Omental fat pad (tissue), 4 donors: Measurements from ENCODE around the gene EXD3. TPM values are rescaled to one million over a fixed set of nuclear protein-coding genes. Genes with fewer than 3 reads are reported as not detected.

ENCODE experiments used
- ATAC-seq: fragments of 150-250 bp; one replicate; pipeline ENCODE4 v1.9.1; 2016; ENCODE audit warnings: mild to moderate bottlenecking, moderate library complexity; ENCODE audit not compliant: low FRiP score
- DNase-seq: peaks from one replicate; pipeline ENCODE4 v3.0.0-alpha.2; 2019; ENCODE audit warnings: low spot score
- total RNA-seq, 4 donors: library from RNA; depleted of rRNA; stranded (reverse); fragments of >200 nt; gene quantifications; one replicate each; pipeline ENCODE4 v1.1.0, GENCODE V29; 2016
- TF ChIP-seq, protein P1 (sequence below), 3 donors: fragments of 450-650 bp; IDR thresholded peaks; one replicate each; pipeline ENCODE4 v1.5.1; 2016 to 2017; ENCODE audit warnings: antibody characterized with exemption in 3 of 3, mild to moderate bottlenecking in 3 of 3, moderate library complexity in 2 of 3

The EXD3 gene
- total RNA-seq, 4 donors from 2014 or later: 8.3 to 18.3 (median 10.5) TPM

DNA sequence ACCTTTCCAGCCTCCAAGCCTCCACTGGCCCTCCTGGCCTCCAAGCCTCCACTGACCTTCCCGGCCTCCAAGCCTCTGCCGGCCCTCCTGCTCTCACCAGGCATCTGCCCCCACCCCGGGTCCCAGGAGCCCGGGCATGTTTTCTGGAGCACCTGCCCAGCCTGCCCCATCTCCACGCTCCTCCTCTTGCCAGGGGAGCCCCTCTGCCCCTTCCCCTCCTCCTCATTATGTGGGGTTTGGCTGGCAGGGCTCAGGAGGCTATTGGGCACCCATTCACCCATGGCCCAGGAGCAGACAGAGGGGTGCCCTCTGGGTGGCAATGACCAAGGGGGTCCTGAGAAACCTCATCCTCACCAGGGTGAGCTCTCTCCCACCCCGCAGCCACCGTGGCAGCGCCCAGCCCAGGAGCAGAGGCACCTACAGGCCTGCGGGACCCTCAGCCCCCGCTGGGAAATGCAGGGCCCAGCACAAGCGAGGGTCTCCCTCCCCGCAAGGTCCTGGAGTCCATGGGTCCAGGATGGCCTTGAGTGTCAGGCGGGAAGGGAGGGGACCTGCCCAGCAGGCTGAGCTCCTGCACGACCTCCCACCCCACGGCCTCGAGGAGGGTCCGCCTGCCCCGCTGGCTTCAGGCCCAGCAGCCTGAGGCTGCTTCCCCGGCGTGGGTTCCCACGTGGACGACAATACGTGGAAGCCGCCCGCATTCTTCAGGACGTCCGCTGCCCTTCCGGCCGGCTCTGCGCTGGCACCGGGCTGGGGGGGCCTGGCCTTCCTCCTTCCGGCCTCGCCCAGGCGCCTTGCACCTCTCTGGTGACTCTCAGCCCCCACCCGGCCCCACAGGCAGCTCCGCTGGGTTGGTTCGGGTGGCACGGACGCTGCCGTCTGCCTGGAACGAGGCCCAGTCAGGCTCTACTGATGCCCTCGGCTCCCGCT is 69.5 kb downstream of the EXD3 start:
- no peak for DNase-seq
- peak; percentile 14 for ATAC-seq

DNA sequence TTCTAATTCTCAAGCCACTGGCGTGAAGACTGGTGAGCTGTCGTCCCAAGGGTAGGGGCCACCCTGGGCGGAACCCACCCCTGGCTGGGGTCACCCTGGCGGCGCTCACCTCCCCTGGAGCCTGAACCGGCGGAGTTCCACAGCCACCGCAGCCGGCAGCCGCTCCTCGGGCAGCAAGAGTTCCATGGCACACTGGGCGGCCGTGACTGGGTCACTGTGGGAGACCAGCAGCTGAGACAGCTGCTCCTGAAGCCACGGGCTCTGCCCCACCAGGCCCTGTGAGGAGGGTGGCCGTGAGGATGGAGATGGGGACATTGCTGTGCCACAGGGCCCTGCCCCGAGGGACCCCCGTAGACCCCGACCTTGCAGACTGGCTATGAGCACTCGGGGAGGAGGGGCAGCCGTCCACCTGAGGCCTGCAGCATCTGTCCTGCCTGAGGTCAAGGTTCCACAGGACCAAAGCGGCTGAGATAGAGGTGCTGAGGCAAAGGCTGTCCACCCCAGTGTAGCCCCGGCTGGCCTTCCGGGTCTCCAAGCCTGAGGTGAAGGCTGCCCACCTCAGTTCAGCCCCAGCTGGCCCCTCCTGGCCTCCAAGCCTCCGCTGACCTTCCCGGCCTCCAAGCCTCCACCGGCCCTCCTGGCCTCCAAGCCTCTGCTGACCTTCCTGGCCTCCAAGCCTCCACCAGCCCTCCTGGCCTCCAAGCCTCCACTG is 70.3 kb downstream of the EXD3 start:
- TF ChIP-seq, protein P1, sequence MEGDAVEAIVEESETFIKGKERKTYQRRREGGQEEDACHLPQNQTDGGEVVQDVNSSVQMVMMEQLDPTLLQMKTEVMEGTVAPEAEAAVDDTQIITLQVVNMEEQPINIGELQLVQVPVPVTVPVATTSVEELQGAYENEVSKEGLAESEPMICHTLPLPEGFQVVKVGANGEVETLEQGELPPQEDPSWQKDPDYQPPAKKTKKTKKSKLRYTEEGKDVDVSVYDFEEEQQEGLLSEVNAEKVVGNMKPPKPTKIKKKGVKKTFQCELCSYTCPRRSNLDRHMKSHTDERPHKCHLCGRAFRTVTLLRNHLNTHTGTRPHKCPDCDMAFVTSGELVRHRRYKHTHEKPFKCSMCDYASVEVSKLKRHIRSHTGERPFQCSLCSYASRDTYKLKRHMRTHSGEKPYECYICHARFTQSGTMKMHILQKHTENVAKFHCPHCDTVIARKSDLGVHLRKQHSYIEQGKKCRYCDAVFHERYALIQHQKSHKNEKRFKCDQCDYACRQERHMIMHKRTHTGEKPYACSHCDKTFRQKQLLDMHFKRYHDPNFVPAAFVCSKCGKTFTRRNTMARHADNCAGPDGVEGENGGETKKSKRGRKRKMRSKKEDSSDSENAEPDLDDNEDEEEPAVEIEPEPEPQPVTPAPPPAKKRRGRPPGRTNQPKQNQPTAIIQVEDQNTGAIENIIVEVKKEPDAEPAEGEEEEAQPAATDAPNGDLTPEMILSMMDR (IDR thresholded peaks at IDR 0.05): no peak
- no peak for DNase-seq
- ATAC-seq: no peak

More for the DNA sequence above, 69.5 kb downstream of the EXD3 start:
- TF ChIP-seq, protein P1 (IDR thresholded peaks at IDR 0.05): no peak

DNA sequence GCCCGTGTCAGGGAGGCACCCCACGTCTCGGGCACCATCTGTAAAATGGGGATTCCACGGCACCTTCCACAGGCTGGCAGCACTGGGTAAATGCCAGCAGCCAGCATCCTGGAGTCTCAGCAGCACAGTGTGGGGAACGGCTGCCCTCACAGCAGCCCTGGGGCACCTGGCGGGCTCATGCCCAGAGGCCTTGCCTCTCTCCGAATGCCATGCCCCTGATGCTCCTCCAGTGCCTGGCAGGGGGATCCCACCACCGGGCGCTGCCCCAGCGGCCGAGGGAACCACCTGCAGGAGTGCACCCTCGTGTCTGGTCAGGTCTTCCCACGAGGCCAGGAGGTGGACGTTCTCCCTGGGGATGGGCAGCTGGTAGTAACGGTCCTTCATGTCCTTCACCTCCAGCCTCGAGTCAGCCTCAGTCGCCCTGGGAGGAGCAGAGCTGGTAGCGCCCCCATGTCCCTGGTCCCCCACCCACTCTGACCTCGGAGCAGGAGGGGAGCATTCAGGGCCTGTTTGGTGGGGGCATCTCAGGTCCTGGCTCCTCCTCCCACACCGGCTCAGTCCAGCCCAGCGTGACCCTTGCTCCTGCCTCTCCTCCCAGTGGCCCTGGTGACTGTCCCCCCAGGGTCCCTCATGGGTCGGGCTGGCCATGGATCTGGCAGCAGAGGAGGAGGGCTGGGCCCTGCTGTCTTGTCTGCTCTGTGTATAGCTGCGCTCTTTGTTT is 71.0 kb downstream of the EXD3 start:
- TF ChIP-seq, protein P1 (IDR thresholded peaks at IDR 0.05): no peak
- DNase-seq: no peak
- no peak for ATAC-seq

DNA sequence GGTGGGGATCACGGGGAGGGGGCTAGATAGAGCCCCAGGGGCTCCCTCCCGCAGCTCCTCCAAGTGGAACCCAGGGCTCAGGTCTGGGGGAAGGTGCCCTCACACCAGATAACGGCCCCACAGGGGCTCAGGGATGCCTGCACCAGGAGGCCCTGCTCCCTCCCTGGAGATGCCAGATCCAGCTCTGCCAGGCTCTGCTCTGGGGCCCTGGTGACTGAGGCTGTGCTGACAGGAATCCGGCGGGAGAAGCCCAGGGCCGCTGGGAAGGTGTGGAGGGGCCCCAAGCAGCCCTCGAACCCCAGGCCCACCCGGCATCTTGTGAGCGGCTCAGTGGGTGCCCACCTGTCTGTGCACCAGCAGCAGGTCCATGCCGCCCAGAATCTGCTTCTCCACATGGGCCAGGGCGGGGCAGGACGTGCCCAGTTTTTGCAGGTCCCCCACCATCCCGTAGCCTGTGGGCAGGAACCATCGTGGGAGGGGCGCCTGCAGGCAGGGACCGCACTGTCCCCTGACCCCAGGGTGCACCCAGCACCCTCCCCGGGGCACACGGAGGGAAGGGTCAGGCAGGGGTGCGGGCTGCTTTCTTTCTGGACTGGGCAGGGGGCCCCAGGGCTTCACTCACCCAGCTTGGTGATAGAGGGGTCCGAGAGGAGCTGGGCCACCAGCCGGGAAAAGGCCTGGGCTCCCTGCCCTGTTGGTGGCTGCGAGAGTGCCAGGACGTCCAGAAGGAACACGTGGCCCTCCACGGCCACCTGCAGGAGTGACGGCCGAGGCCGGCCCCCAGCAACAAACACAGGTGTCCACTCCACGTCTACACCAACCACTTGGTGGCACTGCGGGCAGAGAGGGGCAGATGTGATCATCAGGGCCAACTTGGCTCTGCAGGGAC is 72.0 kb downstream of the EXD3 start:
- TF ChIP-seq, protein P1 (IDR thresholded peaks at IDR 0.05): no peak
- ATAC-seq (no peak), DNase-seq (no peak)

DNA sequence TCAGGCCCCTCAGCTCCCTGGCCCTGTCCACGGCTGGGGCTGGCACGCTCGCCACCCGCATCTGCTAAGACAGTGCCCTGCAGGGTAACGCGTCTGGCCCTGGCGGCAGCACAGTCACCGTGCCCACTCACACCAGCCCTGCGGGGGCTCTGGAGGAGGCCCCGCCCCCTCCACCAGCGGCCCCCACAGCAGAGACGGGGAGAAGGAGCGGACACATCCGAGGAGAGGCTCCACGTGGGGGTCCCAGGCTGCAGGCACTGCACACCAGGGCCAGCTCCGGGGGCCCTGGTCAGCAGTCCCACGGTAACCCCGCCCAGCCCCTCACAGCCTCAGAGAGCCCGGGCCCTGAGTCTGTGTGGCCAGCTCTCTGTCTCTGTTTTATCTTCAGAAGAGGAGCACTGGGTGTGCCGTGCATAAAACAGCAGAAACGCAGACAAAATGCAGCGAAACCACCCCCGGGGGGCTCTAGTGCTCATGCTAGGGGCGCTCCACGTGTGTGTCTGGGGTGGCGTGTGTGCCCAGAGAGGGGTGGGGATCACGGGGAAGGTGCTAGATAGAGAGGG is 73.4 kb downstream of the EXD3 start:
- DNase-seq (no peak), ATAC-seq (no peak)
- TF ChIP-seq, protein P1 (IDR thresholded peaks at IDR 0.05): no peak
